ENCODE data around the gene ADPRHL1. TPM values are rescaled to one million over a fixed set of nuclear protein-coding genes. Genes with fewer than 3 reads are reported as not detected.
"Not testable (repeated sequence)": the region's sequence is repeated elsewhere in the genome, so short reads cannot be mapped to it uniquely, and the experiment has no call there.

Gene ADPRHL1
- total RNA-seq, 1 donor from 2014 or later: 0.62 TPM

DNA sequence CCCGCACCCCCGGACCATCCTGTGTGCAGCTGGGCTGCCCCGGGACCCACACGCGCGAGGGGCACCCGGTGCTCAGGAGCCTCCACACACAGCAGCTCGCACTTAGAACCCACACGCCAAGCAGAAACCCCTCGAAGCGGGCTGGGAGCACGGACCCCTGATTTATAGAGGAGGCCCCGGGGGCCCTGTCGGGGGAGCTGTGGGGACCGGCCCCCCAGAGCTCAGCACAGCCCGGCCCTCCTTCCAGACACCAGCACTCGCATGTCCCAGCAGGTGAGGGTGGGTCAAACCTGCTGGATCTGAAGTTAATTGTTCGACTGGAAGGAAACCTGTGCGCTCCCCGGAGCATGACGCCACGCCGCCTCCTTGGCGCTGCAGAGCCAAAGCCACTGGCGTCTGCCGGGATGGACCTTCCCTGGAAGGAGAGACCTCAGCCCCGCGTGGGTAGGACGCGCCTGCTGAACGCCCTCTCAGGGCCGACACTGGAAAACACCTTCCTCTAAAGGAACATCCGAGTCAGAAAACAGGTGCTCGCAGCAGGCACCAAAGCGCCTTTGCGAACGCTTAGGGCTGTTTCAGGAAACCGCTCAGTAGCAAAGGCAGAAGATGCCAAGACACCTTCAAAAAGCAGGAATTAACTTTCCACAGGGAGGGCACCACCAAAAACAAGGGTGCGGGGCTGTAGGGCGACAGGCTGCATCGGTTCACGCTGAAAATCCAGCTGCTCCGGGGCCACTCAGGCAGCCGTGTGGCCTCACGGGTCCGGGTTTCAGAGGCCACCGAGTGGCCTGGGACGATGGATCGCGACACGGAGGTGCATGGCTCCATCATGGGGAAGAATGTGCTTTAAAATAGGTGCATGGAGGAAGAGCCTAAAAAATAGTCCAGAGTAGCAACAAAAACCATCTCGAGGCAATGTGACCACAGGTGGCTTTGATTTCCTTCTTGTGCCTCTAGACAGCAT lies 51.6 kb downstream of the ADPRHL1 start:
- H3K36me3 Mint-ChIP-seq (ENCODE audit: low read depth): no peaks in the 10 kb centered on the region
- intact Hi-C loops (cut with micrococcal nuclease): no loop called here
- H3K4me1 Mint-ChIP-seq (ENCODE audit: low read depth): no peaks in the 10 kb centered on the region
- H3K9me3 Mint-ChIP-seq: no peaks in the 10 kb centered on the region
- DNase-seq (ENCODE audit: low spot score): no peak
- no peak overlapping the region for H3K27ac Mint-ChIP-seq
- H3K27me3 Mint-ChIP-seq (ENCODE audit: insufficient read depth): no peaks in the 10 kb centered on the region
- no peak overlapping the region for H3K4me3 Mint-ChIP-seq

GRCh38 chr13:113400621-113401451 lies 52.5 kb downstream of the ADPRHL1 start:
- no peaks in the 10 kb centered on the region for H3K9me3 Mint-ChIP-seq
- DNase-seq (ENCODE audit: low spot score): no peak
- no peaks in the 10 kb centered on the region for H3K36me3 Mint-ChIP-seq (ENCODE audit: low read depth)
- intact Hi-C loops (cut with micrococcal nuclease): no loop called here
- no peak overlapping the region for H3K27ac Mint-ChIP-seq
- no peaks in the 10 kb centered on the region for H3K4me1 Mint-ChIP-seq (ENCODE audit: low read depth)
- no peak overlapping the region for H3K4me3 Mint-ChIP-seq
- H3K27me3 Mint-ChIP-seq (ENCODE audit: insufficient read depth): no peaks in the 10 kb centered on the region

- H3K36me3 Mint-ChIP-seq (ENCODE audit: low read depth): no peaks in the 10 kb centered on the region
- no peak for DNase-seq (ENCODE audit: low spot score)
- no peaks in the 10 kb centered on the region for H3K27me3 Mint-ChIP-seq (ENCODE audit: insufficient read depth)
- H3K4me3 Mint-ChIP-seq: no peak overlapping the region
- intact Hi-C loops (cut with micrococcal nuclease): loop anchor here (10.0 kb wide), 1 partner anchor 185 kb away; the partner anchor contains the start of gene TFDP1
- H3K27ac Mint-ChIP-seq: no peak overlapping the region
- H3K9me3 Mint-ChIP-seq: no peaks in the 10 kb centered on the region
- H3K4me1 Mint-ChIP-seq (ENCODE audit: low read depth): no peaks in the 10 kb centered on the region
Observed at GRCh38 chr13:113399755-113400149, 53.5 kb downstream of the ADPRHL1 start.

DNA sequence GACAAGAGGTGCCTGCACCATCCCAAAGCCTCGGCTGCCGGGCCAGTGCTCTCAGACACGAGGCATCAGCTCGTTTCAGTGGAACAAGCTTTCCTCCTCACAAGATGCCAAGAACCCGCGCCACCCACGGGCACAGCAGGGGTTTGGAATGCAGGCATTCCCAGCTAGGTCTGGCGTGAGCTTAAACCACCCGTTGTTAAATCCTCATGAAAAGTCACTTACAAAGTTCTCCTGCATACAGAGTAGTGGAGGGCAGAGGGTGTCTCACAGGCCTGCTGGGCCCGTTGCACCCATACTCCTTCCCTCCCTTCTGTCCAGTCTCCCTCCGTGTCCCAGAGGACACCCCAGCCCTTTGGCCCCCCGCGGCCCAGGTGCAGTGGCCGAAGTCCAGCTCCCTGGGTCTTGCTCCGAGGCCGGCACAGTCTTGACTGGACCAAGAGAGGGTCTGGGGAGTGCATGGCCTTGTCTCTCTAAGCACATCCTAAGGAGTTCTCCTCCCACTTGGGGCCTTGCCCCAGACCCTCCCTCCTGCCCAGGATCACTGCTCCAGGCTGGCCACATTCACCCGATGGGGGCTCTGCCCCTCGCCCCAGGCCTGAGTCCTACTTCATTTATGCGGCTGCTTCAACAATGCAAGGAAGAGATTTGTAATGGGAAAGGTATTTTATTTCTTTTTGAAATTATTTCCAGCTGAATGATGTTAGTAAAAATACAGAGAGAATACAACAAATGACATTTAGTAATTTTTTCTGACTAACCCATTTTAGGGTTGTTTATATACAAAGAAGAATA lies 54.1 kb downstream of the ADPRHL1 start:
- Mint-ChIP-seq H3K27ac (no peak overlapping the region), H3K9me3 (no peaks in the 10 kb centered on the region), H3K4me3 (no peak overlapping the region), H3K4me1 (ENCODE audit: low read depth) (no peaks in the 10 kb centered on the region), H3K27me3 (ENCODE audit: insufficient read depth) (no peaks in the 10 kb centered on the region), H3K36me3 (ENCODE audit: low read depth) (no peaks in the 10 kb centered on the region)
- no peak for DNase-seq (ENCODE audit: low spot score)
- intact Hi-C loops (cut with micrococcal nuclease): loop anchor here (10.0 kb wide), 1 partner anchor 186 kb away; the partner anchor contains the start of gene TFDP1

DNA sequence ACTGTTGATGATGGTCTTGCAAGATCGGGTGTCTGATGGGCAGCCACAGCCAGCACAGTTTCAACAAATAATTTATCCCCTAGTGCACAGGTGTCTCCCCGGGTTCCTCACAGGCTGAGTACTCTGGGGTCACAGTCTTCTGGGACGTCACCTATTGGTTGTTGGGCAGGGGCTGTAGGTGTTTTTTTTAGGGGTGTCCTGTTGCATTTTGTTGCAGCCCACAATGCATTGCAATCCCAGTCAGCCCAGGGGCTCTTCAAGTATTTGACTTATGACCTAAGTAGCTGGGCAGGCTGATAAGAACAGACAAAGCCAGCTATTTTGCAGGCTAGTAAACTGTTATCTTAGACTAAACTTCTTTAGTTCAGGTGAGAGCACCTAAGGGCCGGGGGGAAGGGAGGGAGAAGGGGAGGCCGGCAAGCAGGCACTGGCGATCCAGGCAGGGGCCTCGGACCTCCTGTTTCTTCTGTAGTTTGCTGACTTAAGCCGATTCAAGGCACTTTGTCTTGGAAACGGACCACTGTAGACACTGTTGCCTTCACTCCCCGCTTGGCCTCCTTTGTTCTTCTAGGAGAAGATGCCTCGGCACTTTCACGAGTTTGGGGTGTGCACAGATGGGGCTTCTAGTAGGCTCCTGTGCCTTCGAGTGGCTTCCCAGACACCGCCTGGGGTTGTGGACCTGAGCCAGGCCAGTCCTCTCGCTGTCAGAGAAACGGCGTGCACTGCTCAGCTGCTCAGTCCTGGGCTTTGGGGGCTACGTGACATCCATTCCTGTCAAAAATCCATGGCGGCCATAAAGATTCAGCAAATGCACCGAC lies 55.5 kb downstream of the ADPRHL1 start:
- Mint-ChIP-seq H3K36me3 (ENCODE audit: low read depth) (no peaks in the 10 kb centered on the region), H3K27ac (no peak overlapping the region), H3K4me1 (ENCODE audit: low read depth) (peaks cover 5% of the 10 kb centered on the region), H3K4me3 (no peak overlapping the region), H3K9me3 (no peaks in the 10 kb centered on the region), H3K27me3 (ENCODE audit: insufficient read depth) (no peaks in the 10 kb centered on the region)
- intact Hi-C loops (cut with micrococcal nuclease): loop anchor here (10.0 kb wide), 1 partner anchor 187 kb away; the partner anchor contains the start of gene TFDP1
- DNase-seq (ENCODE audit: low spot score): no peak

- Mint-ChIP-seq H3K9me3 (peaks cover 3% of the 10 kb centered on the region), H3K36me3 (ENCODE audit: low read depth) (no peaks in the 10 kb centered on the region), H3K27ac (no peak overlapping the region), H3K4me1 (ENCODE audit: low read depth) (peaks cover 5% of the 10 kb centered on the region), H3K4me3 (peak overlapping the region; percentile 42), H3K27me3 (ENCODE audit: insufficient read depth) (peaks cover 10% of the 10 kb centered on the region)
- intact Hi-C loops (cut with micrococcal nuclease): loop anchor here (1.0 to 10.0 kb wide), 5 partner anchors 97 to 452 kb away; partner anchors contain the start of genes CUL4A, LAMP1, PCID2 and TFDP1
- no peak for DNase-seq (ENCODE audit: low spot score)
Observed at GRCh38 chr13:113394339-113394640, 59.0 kb downstream of the ADPRHL1 start.

DNA sequence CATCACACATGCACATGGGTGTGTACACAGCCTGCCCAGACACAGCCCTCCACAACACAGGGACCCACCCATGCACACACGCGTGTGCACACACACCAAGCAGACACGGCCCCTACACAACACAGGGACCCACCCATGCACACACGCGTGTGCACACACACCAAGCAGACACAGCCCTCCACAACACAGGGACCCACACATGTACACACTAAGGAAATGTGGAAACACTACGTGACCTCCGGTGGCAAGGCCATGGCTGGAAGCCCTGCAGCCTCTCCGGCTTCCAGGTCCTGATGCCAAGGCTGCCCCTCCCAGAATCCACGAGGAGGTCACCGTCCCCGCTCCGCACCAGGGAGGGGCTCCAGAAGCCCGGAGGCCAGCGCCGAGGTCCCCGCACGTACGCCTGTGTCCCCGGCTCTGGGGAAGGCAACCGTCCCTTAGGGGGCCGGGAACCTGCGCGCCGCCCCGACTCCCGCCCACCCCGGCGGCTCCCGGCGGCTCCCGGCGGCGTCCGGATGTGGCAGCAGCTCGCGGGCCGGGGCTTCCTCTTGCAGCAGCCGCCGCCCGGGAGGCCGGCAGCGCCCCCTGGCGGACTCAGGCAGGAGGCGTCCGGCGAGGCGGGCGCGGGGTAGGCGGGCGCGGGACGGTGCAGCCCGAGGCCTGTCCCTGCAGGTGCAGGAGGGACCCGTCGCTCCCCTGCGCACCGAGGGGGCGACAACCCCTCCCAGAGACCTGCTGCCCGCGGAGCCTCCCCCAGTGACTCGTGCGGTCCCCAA lies 59.5 kb downstream of the ADPRHL1 start:
- Mint-ChIP-seq H3K27ac (peak overlapping the region; percentile 66), H3K9me3 (peaks cover 3% of the 10 kb centered on the region), H3K4me1 (ENCODE audit: low read depth) (peaks cover 5% of the 10 kb centered on the region), H3K36me3 (ENCODE audit: low read depth) (no peaks in the 10 kb centered on the region), H3K4me3 (peak overlapping the region; percentile 89), H3K27me3 (ENCODE audit: insufficient read depth) (peaks cover 10% of the 10 kb centered on the region)
- DNase-seq (ENCODE audit: low spot score): peak; percentile 80
- intact Hi-C loops (cut with micrococcal nuclease): loop anchor here (1.0 to 10.0 kb wide), 5 partner anchors 96 to 451 kb away; partner anchors contain the start of genes CUL4A, LAMP1, PCID2 and TFDP1

GRCh38 chr13:113393226-113393562 lies 60.1 kb downstream of the ADPRHL1 start:
- peaks cover 5% of the 10 kb centered on the region for H3K4me1 Mint-ChIP-seq (ENCODE audit: low read depth)
- H3K27me3 Mint-ChIP-seq (ENCODE audit: insufficient read depth): peaks cover 10% of the 10 kb centered on the region
- peak overlapping the region; percentile 66 for H3K27ac Mint-ChIP-seq
- no peak for DNase-seq (ENCODE audit: low spot score)
- H3K4me3 Mint-ChIP-seq: peak overlapping the region; percentile 89
- intact Hi-C loops (cut with micrococcal nuclease): loop anchor here (10.0 kb wide), 1 partner anchor 192 kb away; the partner anchor contains the start of gene TFDP1
- peaks cover 3% of the 10 kb centered on the region for H3K9me3 Mint-ChIP-seq
- H3K36me3 Mint-ChIP-seq (ENCODE audit: low read depth): no peaks in the 10 kb centered on the region

DNA sequence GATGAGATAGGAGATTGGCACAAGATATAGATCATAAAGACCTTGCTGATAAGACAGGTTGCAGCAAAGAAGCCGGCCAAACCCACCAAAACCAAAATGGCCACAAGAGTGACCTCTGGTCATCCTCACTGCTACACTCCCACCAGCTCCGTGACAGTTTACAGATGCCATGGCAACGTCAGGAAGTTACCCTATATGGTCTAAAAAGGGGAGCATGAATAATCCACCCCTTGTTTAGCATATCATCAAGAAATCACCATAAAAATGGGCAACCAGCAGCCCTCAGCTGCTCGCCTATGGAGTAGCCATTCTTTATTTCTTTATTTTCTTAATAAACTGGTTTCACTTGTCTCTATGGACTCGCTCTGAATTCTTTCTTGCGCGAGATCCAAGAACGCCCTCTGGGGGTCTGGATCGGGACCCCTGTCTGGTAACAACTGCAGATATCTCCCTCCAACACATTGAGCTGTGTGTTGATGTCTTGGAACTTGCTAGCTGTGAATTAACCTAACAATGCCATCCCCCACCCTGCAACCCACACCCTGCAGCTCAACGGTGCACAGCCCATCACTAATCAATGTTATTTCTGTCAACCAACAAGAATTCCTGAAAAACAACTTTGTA lies 62.3 kb downstream of the ADPRHL1 start:
- Mint-ChIP-seq H3K27me3 (ENCODE audit: insufficient read depth) (peaks cover 12% of the 10 kb centered on the region), H3K36me3 (ENCODE audit: low read depth) (no peaks in the 10 kb centered on the region), H3K4me1 (ENCODE audit: low read depth) (peaks cover 5% of the 10 kb centered on the region), H3K9me3 (peaks cover 3% of the 10 kb centered on the region), H3K4me3 (no peak overlapping the region), H3K27ac (no peak overlapping the region)
- no peak for DNase-seq (ENCODE audit: low spot score)
- intact Hi-C loops (cut with micrococcal nuclease): loop anchor here (10.0 kb wide), 1 partner anchor 194 kb away; the partner anchor contains the start of gene TFDP1

- intact Hi-C loops (cut with micrococcal nuclease); H3K36me3 Mint-ChIP-seq (ENCODE audit: low read depth); DNase-seq (ENCODE audit: low spot score); H3K4me3 Mint-ChIP-seq; H3K27ac Mint-ChIP-seq; H3K4me1 Mint-ChIP-seq (ENCODE audit: low read depth); H3K9me3 Mint-ChIP-seq: not testable (repeated sequence)
- peaks cover 14% of the 10 kb centered on the region for H3K27me3 Mint-ChIP-seq (ENCODE audit: insufficient read depth)
Observed at GRCh38 chr13:113389586-113389985, 63.7 kb downstream of the ADPRHL1 start.

DNA sequence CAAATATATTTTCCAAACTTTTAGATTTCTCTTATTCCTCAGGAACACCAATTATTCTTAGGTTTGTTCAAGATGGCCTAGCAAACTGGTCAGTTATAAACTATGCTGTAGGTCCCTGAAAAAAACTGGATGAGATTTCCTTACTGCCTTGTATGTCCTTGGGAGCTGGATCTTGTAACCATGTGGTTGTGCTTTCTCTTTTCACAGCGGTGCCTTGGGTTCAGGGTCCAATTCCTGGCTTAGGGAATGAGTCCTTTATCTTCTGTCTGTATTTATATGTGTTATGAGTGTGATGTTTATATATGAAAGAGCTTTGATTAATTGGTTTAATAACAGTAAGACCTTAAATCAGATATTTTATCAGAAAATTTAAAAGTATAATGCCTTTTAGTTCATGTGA lies 65.9 kb downstream of the ADPRHL1 start:
- no peak overlapping the region for H3K27ac Mint-ChIP-seq
- no peak overlapping the region for H3K4me3 Mint-ChIP-seq
- H3K36me3 Mint-ChIP-seq (ENCODE audit: low read depth): no peaks in the 10 kb centered on the region
- intact Hi-C loops (cut with micrococcal nuclease): no loop called here
- no peaks in the 10 kb centered on the region for H3K4me1 Mint-ChIP-seq (ENCODE audit: low read depth)
- H3K27me3 Mint-ChIP-seq (ENCODE audit: insufficient read depth): peaks cover 16% of the 10 kb centered on the region
- DNase-seq (ENCODE audit: low spot score): no peak
- peaks cover 3% of the 10 kb centered on the region for H3K9me3 Mint-ChIP-seq

Data from activated T-helper 1 cell treated with anti-CD3 and anti-CD28 coated beads, Interleukin-12 subunit alpha, Interleukin-12 subunit beta, Interleukin-2, Interleukin-4 antibody, amounts not matched to agents 30 ng/mL and 10 ng/mL and 1 ng/mL, durations not matched to agents 14 hours and 24 hours and 36 hours (primary cell).